NCI-H2196 (cell line): ENCODE measurements around the gene PRSS21.

Experiments
- DNase-seq: peaks from one replicate; lab custom pipeline; 2025; ENCODE audit not compliant: unreplicated experiment; lab: John Stamatoyannopoulos, UW

Gene PRSS21

GRCh38 chr16:2822496-2822895 lies 5.5 kb downstream of the PRSS21 start:
- no peak for DNase-seq

- DNase-seq, result no peak
Measured at GRCh38 chr16:2824626-2825025, 7.6 kb downstream of the PRSS21 start.

- DNase-seq, result no peak
Measured at GRCh38 chr16:2825049-2825742, 8.2 kb downstream of the PRSS21 start.

GRCh38 chr16:2825906-2826305 lies 8.9 kb downstream of the PRSS21 start:
- DNase-seq, result no peak

- DNase-seq, result no peak
Measured at GRCh38 chr16:2826591-2827373, 9.7 kb downstream of the PRSS21 start.

DNA sequence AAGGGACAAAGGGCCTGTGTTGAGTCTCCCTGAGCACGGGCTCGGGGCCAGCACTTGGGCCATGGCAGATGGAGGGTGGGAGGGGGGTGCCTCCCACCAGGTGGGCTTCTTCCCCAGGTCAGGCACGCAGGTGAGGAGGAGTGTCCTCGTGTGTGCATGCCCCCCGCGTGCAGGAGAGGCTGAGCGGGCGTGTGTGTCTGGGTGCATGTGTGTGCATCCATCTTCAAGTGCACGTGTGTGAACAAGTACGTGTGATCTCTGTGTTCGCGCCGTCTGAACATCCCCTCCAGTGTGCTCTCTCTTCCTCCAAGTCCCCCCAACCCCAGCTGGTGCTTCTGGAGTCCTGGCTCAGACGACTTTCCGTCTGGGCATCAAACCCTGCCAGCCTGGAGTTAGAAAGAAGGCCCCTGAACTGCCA lies 10.3 kb downstream of the PRSS21 start:
- DNase-seq, result no peak

DNA sequence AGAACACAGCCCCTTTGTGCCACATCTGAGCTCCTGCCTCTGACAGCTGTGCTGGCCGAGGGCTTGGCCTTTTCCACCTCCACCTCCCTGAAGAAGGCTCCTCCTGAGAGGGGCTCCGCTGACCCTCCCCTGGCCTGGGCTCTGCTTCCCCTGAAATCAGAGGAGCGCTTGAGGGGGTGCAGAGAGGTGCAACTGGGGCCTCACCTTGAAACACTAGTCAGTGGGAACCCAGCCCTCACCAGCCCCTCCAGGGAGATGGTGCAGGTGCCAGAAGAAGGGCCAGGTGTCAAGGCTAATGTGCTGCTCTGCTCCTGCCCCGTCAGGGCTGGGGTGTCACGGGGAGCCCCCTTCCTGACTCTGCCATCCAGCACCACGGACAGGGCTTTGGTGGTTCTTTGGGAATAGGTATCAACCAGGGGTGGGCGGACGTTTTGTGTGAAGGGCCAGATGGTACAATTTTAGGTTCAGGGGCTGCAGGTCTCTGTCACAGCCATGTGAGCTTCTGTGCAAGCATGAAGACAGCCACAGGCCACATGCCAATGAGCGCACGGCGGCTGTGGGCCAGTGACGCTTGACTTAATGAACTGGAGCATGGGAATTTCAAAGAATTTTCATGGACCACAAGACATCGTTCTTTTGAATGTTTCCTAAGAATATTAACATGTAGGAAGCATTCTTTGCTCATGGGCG lies 10.9 kb downstream of the PRSS21 start:
- no peak for DNase-seq

GRCh38 chr16:2828521-2828840 lies 11.4 kb downstream of the PRSS21 start:
- DNase-seq, result no peak

DNA sequence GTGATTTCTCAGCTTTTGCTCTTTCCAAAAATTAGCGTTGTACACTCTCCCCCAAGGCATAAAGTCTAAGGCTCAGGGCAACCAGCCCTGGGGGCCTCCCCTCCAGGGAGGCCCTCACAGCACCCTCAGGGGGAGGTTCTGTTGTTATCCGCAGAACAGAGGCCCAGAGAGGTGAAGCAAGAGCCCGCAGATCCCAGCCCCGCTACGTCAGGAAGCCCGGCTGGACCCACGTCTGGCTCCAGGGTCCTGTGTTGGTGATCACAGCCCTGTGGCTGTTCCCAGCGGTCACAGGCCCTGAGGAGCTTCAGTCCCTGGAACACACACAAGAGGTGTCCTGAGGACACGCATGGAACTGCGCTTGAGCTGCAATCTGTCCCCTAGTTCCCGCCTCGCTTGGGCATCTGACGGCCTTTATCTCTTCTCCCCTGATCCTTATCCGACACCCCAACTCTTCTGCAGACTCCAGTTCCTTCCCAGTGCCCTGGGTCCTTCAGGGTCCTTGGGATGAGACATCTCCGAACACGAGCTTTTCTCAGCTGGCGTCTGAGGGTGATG lies 11.9 kb downstream of the PRSS21 start:
- DNase-seq, result no peak

GRCh38 chr16:2829501-2830354 lies 12.7 kb downstream of the PRSS21 start, which contains the start of gene ZG16B:
Gene ZG16B, plus strand, starts transcription at chr16:2830303. Its CDS starts 139 bp downstream, at chr16:2830442.
- peak; percentile 72 for DNase-seq

DNA sequence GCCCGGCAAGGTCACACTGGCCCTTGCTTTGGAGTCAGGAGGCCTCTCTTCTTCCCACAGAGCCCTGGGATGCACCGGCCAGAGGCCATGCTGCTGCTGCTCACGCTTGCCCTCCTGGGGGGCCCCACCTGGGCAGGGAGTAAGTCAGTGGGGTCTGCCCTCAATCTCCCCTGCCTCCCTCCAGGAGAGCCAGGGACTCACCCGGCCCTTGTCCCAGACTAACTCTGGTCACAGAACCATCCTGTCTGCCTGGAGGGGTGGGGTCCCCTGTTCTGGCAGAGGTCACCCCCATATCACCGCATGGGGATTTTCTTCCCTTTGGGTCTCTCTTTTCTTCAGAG lies 13.3 kb downstream of the PRSS21 start:
- no peak for DNase-seq

DNA sequence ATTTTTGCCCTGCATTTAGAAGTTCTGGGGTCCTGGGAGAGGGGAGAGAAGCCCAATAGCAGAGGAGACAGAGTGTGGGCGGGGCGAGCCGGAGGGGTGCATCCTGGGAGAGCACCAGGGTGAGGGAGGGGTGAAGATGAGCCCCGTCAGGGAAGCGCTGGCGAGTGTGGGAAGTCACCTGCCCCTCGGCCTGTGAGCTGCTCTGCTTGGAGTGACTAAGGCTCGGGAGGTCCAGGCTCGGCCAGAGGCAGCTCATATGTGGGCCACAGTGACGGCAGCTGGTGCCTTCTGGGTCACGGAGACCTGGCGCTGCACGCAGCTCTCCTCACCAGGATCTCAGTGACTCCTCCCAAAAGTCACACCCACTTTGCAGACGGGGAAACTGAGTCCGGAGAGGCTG lies 14.2 kb downstream of the PRSS21 start:
- DNase-seq, result no peak

GRCh38 chr16:2833776-2834175 lies 16.7 kb downstream of the PRSS21 start:
- DNase-seq, result no peak

DNA sequence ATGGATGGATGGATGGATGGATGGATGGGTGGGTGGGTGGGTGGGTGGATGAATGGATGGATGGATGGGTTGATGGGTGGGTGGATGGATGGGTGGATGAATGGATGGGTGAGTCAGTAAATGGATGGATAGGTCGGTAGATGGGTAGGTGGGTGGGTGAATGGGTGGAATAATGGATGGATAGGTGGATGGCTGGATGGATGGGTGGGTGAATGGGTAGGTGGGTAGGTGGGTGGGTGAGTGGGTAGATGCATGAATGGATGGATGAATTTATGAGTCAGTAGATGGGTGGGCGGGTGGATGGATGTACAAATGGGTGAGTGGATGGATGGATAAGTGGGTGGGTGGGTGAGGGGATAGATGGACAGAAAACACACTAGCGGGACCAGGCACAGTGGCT lies 17.9 kb downstream of the PRSS21 start:
- DNase-seq, result no peak

DNA sequence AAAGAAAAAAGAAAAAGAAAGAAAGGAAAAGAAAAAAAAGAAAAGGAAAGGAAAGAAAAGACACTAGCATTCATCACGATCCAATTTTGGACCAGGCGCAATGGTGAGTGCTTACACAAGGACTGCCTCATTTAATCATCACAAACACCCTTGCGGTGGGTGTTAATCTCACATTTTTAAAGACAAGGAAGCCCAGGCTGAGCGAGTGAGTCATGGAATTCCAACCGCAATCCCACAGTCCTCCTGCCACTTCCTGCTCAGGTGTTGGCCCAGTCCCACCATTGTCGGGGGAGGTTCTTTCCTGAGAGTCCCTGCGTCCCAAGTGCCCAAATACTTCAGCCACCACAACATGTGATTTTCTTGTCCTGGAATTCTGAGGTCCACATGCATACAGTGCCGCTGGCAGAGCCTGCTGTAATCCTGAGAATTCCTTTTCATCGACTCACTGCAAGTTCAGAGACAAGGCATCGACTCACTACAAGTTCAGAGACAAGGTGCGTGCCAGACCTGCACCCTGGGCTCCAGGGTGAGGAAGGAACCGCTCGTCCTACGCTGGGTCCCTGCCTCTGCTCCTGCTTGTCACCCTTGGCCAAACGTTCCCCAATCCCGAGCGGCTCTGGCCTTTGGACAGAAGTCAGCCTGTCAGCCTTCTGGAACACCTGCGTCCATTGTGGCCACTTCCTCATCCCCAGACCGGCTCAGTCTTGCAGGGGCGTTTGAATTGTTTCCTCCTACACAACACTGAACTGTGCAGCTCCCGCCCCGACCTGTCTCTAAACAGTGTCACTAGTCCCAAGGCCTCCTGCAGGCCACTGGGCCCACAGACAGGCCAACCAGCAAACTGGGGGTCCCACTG lies 18.8 kb downstream of the PRSS21 start:
- DNase-seq, result peak; percentile 42

- DNase-seq, result no peak
Measured at GRCh38 chr16:2836646-2837508, 19.8 kb downstream of the PRSS21 start.

DNA sequence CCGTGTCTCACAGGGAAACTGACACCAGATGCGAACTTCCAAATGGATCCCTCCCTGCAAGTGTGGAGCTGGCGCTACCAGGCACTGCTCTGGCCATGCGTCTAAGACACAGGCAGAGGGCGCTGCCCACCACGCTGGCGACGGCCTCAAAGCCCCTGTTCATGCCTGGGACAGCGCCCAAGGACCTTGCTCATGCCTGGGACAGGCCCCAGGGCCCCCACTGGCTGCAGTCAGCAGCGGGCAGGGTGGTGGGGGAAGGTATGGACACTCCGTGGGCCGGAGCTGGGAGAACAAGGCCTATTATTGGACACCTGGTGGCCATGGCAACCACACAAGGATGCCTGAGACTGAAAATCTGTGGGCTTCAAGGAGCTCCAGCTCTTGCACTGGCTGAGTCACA lies 21.9 kb downstream of the PRSS21 start:
- peak; percentile 49 for DNase-seq

GRCh38 chr16:2839650-2840450 lies 22.8 kb downstream of the PRSS21 start:
- no peak for DNase-seq
